HG03175 (cell line): Measurements from ENCODE around the gene DTD1.

Experiments used
- ATAC-seq: cut with Tn5 transposase; IDR thresholded peaks from one replicate; pipeline ENCODE4 v1.9.1; 2021; ENCODE audit warnings: mild to moderate bottlenecking, moderate library complexity; ENCODE audit not compliant: unreplicated experiment

Gene DTD1

GRCh38 chr20:18614244-18614643 lies 26.4 kb downstream of the DTD1 start:
- ATAC-seq, result no peak

GRCh38 chr20:18615020-18615650 lies 27.3 kb downstream of the DTD1 start:
- ATAC-seq, result no peak

GRCh38 chr20:18621004-18621403 lies 33.1 kb downstream of the DTD1 start:
- ATAC-seq, result no peak

GRCh38 chr20:18623156-18623910 lies 35.5 kb downstream of the DTD1 start:
- ATAC-seq, result no peak

GRCh38 chr20:18624948-18625347 lies 37.1 kb downstream of the DTD1 start:
- no peak for ATAC-seq

DNA sequence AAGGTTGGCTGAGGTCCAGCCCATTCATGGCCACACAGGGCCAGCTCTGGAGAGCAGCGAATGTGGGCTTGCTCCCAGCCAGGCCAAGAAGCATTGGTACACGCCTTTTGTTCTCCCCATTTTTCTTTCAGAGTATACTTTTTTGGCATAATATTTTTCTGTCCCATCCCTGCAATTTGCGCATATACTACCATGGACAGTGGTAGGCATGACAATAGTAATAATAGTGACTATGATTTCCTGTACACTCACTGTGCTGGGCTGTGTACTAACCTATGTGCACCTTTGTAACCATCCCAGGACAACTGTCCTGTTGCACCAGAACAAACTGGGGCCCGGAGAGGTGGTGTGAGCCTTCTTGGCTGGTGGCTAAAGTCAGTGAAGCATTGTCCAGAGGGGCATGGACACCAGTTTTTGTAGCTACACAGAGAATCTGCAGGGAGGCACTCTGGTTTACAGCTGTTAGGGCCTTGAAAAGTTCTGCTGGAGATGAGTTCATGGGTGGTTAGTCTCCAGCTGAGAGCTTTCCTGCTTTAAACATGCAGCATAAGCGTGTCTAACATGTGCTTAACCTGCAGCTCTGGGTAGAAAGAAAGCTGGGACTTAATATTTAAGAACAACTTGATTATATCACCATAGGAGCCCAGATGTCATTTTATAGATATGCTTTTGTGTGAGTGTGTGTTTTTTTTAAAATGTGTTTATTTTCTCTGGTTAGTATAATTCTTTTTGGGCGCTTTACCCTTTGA lies 38.2 kb downstream of the DTD1 start:
- ATAC-seq, result no peak

DNA sequence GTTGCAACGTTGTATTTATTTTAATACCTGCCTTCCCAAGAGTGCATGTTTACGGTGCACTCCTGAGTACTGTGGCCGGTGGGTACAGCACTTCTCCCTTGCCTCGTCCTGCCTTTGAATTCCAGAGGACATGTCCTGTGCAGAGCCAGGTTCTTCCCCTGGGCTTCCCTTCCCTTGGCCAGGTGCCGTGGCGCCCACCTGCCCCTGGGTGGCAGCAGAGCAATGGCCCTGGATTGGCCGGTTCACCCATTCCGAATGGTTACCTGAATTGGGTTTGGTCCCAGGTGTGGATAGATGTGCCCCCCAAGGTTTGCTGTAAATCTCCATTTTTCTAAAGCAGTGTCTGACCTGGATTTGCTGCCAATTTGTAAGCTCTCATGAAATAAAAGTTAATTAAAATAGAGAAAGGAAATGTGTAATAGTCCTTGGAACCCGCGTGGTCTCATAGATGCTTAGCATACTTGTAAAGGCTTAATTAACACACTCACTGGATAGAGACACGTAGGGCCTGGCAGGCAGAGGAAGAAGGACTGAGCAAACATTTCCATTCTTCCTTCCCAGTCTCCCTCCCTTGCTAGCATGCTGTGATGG lies 40.6 kb downstream of the DTD1 start:
- no peak for ATAC-seq

- ATAC-seq, result peak; percentile 91
Observed at GRCh38 chr20:18632196-18632789, 44.4 kb downstream of the DTD1 start.

DNA sequence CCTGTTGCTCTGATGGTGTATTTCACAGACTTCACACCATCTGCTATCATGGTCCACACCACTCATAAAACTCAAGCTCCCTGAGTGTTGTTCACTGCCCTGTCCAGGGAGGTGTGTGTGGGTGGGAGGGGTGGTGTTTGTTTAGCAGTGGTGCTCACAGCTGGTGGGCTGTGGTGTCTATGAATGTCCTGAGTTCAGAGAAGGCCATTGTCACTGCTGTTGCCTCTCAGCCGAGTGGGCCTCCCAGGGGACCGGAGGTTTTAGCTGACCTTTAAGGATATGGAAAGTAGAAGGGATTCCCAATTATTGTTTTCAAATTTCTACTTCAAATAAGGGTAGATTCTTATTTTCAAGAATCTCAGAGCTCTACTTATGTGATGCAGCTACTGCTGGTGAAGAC lies 45.6 kb downstream of the DTD1 start:
- no peak for ATAC-seq

DNA sequence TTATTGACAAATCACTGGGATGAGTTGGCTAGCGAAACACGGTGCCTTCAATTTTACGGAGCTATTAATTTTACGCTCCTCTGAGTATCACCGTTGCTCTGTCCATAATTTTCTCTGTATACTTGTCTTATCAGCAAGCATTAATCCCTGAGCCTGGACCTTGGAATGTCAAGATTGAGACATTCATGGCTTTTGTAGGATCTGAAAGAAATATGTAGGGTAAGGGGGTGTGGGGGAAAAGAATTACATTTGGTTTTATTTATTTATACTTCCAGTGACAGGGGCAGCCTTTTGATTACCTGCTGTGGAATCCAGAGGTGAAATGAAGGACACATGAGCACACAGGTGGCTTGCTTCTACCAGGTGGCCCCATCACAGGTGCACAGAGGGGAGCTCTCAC lies 46.6 kb downstream of the DTD1 start:
- no peak for ATAC-seq

GRCh38 chr20:18635380-18635779 lies 47.5 kb downstream of the DTD1 start:
- ATAC-seq, result no peak

DNA sequence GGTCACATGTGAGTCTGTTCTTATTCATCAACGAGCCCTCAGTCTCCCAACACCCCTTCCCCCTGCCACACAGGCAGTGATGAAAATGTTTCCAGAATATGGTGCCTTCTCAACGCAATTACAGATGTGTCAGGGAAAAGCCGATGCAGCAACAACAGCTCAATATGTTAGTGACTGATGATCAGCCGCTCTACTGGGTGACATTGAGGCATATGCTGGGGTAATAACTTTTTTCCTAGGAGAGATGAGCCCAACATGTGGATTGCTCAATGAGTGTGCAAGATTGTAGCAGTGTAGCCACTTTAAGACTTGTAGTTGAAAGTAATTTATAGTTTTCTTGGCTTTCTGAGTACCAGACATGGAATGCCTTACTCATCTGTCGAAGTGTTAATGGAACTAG lies 49.4 kb downstream of the DTD1 start:
- ATAC-seq, result no peak

DNA sequence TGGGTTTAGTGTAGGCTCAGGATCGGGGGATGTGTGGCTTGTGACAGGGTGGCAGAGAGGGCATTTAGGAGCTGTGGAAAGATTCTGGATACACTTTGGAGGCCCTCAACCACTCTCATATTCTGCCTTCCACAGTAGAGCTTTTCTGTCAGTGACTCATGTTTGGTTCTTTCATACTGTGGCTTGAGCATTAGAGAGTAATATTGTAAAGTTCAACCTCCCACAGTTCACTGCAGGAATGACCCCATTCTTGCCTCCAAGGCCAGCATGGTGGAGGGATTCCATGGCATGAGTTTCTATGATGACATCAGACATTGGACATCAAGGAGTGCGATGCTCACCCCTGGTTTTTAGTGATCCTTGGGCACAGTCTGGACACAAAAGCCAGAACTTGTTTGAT lies 50.9 kb downstream of the DTD1 start:
- ATAC-seq, result no peak

DNA sequence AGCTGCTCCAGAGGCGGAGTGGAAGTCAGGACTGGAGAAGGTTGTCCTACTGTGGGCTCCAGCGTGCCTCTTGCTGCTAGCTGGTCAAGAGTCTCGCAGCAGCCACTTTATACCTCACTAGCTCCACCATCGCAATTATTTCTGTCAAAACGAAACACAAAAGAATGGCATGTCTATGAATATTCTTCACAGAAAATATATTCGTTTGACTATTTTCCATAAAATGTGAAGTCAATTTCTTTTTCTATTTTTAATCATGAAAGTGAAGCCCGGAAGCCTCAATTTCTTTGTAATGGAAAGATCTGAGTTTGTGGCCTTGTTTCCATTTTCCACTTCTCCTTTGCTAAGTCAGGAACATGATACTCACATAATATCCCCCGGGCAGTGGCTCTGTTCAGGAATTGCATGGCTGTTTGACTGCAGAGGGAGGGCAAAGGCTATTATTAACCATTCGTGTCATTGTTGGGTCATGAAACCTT lies 51.7 kb downstream of the DTD1 start:
- no peak for ATAC-seq

GRCh38 chr20:18645196-18645745 lies 57.4 kb downstream of the DTD1 start:
- no peak for ATAC-seq

DNA sequence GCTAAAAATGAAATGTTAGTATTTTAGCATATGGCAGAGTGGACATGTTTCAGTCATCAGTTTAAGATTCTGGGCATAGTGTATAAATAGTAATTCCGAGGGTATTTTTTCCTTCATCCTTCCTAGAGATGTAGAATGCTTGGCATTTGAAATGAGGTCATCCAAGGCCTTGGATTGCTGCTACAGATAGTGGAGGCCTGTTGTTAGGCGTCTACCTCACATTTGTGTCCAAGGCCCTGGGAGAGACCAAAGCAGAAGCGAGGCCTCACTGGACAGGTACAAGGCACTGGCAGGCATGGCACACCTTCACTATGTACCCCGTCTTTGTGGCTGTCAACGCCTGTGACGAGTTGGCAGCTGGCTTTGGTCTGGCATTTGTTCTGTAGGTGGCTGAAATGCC lies 58.0 kb downstream of the DTD1 start:
- ATAC-seq, result no peak

- no peak for ATAC-seq
Observed at GRCh38 chr20:18647777-18648176, 59.9 kb downstream of the DTD1 start.

DNA sequence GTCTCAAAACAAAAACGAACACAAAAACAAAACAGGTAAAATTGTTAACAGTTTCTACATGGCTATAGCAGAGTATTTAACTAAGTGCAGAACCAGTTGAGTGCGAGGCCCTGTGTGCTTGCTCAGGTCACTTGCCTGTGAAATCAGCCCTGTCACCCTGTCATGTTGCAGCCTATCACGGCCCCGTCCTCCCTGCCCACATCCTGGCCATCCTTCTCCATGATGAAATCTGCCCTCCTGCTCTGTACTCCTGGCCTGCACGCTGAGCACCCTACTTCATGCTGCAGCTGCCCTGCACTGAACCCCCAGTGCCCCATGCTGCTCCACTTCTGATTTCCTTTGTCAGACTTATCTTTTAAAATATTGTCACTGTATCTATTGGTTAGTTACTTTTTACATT lies 62.4 kb downstream of the DTD1 start:
- ATAC-seq, result no peak

DNA sequence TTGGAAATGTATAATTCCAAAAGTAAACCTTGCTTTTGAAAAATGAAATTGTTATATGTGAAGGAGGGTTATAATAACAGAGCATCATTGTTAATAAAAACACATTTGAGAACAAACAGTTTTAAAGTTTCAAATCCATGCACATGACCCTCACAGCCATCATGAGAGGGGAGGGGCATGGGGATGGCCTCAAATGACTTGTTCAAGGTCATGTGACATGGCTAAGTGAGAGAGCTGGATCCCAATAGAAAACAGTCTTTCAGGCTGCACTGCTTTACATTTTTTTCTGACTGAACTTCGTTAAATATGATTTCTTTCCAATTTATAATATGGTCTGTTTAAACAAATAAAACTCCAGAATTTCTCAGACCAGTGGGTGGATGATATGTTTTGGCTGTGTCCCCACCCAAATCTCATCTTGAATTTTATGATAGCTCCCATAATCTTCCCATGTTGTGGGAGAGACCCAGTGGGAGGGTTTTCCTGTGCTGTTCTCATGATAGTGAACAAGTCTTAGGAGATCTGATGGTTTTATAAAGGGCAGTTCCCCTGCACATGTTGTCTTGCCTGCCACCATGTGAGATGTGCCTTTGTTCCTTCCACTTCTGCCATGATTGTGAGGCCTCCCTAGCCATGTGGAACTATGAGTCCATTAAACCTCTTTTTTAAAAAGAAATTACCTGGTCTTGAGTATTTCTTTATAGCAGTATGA lies 66.0 kb downstream of the DTD1 start:
- no peak for ATAC-seq

- no peak for ATAC-seq
Observed at GRCh38 chr20:18654448-18654773, 66.6 kb downstream of the DTD1 start.
